Raji (cell line): ENCODE results near the gene ZFAND3.

Source experiments
- POLR2A ChIP-seq: IDR thresholded peaks from 2 replicates; pipeline ENCODE4 v1.6.1; 2011; ENCODE audit warnings: low read depth, low read length, control low read depth; ENCODE audit not compliant: insufficient read depth

Gene ZFAND3

DNA sequence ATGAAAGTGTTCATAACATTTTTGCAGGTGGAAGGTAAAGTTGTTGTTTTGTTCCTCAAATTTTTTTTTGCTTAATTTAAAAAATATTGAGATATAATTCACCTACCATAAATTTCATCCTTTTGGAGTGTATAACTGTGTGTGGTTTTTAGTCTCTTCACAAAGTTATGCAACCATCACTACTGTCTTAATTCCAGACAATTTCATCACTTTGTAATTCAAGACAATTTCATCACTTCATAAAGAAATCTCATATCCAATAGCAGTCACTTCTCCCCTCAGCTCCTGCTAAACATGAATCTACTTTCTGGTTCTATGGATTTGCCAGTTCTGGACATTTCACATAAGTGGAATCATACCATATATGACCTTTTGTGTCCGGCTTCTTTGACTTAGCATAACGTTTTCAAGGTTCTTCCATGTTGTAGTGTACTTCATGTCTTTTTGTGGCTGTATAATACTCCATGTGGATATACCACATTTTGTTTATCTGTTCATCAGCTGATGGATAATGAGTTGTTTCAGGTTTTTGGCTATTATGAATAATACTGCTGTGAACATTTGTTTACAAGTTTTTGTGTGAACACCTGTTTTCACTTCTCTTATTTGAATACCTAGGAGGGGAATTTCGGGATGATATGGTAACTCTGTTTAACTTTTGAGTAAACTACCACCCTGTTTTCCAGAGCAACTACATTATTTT lies 18.8 kb downstream of the ZFAND3 start:
- no peak for TF ChIP-seq POLR2A

DNA sequence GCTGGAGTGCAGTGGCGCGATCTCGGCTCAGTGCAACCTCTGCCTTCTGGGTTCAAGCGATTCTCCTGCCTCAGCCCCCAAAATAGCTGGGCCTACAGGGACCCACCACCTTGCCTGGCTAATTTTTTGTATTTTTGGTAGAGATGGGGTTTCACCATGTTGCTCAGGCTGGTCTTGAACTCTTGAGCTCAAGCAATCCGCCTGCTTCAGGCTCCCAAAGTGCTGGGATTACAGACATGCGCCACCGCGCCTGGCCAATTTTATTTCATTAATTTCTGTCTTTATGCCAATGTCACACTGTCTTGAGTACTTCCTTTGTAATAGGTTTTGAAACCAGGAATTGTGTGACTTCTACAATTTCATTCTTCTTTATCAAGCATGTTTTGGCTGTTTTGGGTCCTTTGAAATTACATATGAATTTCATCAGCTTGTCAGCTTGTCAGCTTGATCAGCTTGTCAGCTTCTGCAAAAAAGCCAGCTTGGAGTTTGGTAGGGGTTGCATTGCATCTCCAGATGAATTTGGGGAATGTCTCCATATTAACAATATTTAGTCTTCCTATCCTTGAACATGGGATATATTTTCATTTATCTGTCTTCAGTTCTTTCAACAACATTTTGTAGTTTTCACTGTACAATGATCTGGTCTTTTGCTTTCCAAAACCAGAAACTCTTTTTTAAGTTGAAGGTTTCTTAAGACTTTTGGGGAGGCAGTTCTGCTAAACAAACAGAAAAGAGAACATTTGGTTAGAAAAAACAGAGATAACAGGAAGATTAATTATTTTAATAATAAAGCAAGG lies 20.8 kb downstream of the ZFAND3 start:
- TF ChIP-seq POLR2A: no peak

DNA sequence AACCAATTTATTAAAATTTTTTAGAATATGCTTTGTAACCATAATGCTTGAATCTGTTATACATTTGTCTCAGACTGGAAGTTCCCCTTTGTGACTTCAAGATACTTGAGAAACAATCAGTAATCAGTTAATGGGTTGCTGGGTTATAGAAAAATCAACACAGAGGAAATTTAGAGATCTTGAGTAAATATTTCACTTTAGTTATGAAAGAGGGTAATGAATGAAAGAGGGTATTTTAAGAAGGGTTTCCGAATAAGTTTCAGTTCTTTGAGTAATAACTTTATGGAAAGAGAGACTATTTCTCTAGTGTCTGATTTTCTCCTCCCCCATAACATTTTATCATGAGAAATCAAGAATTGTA lies 21.4 kb downstream of the ZFAND3 start:
- TF ChIP-seq POLR2A: no peak

DNA sequence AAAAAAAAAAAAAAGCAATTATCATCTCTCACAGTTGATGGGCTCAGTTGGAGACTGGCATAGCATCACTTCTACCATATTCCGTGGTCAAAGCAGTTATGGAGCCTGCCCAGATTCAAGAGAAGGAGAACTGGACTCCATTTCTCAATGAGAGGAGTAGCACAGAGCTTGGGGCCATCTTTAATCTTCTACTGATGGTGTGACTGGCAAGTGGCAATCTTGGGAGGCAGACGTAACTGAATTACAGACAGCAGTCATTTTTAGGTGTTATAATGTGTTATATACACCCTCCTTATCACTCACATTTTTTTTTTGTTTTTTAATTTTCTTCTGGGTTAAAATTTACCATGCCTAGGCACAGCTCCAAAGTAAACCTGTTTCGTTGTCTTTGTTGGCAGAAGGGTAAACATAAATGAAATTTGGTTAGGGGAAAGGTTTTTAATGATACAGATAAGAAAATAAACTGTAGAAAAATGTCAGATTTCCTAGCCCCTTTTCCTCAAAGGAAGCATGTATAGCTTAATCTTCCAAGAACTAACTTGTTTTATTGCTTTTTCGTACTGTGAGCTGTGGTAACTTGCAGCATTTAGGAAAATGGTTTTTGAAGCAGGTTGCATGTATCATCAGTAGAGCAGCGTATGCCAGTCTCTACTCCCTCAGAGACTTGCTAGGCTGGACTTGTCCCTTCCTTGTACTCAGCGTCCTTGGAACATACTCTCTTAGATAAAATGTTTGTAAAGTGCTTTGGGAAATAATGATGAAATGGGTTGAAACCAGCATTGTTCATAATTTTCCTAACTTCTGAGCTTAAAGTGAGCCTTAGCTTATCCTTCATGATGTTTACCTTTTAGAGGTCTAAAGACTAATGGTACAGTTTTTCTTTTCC lies 25.7 kb downstream of the ZFAND3 start:
- TF ChIP-seq POLR2A: no peak

DNA sequence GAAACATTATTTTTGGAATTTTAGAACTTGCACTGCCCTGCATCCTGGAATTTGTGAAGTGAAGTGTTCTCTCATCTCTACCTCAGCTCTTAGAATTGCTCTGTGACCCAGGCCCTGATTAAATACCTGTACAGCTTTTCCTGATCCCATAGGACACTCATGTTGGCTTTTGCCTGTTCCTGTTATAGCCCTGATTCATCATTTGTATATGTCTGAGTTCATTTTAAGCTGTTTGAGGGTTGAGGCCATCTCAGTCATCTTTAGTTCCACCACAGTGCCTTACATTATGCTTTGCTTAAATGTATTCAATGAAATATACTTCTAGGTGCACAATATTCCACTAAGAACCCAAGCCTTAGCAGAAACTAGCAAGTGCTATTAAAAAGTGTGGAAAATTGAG lies 26.4 kb downstream of the ZFAND3 start:
- TF ChIP-seq POLR2A: no peak

DNA sequence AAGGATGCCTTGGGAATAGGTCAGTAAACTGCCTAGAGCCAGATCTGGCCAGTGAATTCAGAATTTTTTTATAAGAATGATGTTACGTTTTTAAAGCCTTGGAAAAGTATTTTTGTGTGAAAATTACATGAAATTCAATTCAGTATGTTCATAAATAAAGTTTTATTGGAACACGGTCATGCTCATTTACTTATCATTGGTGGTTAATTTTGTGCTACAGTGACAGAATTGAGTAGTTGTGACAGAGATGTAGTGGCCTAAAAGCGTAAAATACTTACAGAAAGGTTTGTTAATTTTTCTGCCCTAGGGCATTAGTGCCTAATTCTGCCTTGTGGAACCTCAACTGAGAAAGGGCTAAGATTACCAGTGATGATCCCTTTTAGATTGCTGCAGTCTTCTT lies 28.2 kb downstream of the ZFAND3 start:
- TF ChIP-seq POLR2A: no peak

DNA sequence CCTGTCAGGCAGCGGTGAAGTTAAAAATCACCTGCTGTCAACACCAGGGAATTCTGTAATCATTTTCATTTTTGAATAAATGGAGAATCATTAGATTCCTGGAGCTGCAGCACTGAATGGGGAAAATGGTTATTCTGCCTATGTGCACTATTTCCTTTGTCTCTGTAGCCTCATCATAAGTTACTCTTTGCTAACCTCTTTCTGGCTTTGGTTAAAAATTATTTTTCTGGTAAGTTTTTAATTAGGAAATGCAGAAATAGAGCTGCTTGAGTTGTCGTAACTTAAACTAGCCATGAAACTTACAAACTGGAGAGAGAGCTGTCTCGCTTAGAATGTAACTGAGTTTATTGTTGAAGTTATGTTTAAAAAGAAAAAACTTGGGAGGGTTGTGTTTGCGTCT lies 28.8 kb downstream of the ZFAND3 start:
- TF ChIP-seq POLR2A: no peak

DNA sequence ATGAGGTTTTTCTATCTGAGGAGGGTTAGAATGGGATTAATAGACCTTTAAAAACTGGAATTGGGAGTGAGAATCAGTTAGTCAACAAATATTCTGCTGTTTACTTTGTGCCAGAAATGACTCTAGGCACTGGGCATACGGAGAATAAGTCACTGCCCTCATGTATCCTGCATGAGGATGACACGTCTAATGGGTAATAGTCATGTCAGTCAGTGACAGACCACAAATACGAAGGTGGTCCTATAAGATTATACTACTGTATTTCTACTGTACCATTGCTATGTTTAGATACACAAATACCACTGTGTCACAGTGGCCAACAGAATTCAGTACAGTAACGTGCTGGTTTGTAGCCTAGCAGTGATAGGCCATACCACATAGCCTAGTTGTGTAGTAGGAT lies 30.7 kb downstream of the ZFAND3 start:
- TF ChIP-seq POLR2A: no peak

DNA sequence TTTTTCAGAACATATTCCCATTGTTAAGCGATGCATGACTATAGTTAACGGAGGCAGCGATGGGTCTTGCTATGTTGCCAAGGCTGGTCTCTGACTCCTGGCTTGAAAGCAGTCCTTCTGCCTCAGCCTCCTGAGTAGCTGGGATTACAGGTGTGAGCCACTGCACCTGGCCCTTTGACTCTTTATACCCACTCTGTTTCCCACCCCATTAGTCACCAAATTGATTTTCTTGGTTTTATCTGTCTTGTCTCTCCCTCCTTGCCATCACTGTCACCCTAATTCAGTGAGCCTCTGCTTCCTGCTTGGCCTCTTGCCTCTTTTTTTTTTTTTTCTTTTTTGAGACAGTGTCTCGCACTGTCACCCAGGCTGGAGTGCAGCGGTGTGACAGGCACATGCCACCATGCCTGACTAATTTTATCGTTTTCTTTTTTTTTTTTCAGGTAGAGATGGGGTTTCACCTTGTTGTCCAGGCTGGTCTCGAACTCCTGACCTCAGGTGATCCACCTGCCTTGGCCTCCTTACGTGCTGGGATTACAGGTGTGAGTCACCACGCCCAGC lies 31.3 kb downstream of the ZFAND3 start:
- no peak for TF ChIP-seq POLR2A

DNA sequence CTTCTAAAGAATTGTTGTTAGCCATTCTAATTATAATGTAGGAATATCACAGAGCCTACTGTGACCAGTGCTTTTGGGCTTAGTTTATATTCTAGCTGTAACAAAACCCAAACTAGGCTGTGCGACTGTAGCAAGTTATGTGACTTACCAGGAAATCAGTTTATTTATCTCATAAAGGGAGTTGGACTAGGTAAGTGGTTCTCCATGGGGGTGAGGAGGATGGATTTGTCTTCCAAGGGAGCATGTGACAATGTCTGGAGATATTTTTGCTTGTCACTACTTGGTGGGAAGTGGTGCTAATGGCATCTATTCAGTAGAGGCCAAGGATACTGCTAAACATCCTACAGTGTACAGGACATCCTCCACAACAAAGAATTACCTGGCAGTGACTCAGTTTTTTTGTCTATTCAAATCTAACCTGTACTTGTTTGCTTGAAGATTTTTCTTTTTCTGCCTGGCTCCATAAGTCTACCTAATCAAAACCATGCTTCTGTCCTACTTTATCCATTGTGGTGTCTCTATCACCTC lies 32.5 kb downstream of the ZFAND3 start:
- TF ChIP-seq POLR2A: no peak

DNA sequence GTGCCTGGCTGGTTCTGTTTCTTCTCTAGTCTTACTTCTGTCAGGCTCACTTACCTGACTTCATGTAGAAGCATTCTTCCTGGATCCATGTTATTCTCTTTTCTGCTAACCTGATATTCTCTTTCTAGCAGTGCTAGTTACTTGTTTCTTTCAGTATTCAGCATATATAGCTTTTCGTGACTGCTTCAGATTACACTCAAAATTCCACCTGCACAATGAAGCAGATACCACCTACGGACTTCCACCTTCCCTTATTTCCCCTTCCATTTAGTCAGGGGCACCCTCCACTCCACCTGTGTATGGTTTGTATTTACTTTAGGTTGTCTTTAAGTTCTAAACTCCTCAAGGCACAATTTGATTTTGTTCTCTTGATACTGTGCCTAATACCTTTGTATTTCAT lies 36.8 kb downstream of the ZFAND3 start:
- TF ChIP-seq POLR2A: no peak

DNA sequence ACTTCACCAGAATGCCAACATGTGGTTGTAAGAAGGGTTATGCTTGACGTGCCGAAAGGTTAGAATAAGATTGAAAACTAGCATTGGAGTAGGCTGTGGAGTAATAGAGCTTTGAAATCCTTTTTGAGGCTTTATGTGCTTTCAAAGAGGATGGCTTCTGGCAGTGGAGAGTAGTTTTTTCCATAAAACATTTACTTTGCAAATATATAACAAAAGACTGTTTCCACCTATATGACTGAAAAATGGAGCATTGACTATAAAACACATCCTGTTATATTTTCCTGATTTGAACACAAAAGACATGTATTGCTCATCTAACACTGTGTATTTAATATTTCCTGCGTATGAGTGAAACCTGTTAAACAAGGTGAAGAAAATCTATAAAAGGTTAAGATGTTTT lies 38.8 kb downstream of the ZFAND3 start:
- no peak for TF ChIP-seq POLR2A

DNA sequence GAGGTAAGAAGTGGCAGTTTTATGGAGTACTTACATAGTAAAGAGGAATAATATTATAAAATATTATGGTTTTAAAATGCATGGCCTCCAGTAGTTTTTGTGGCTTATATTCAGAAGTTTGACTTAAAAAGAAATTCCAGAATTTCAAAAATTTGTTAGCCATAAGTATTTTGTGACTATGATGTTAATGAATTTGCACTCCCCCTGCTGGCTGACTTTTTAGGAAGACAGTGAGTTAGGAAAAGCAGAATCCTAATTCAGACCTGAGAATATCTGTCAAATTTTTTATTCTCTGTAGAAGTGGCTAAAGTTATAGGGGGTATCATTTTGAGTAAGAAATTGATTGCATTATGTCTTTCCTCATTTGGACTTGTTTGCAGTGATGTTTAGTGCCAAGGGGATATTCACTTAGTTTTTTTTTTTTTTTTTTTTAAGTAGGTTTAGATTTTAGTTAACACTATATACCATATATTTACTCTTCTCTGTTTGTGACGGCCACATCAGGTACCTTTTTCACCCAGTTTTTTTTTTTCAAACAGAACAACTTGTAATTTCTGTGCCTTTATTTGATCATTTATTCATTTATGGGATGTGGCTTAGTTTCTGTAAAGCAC lies 40.8 kb downstream of the ZFAND3 start:
- no peak for TF ChIP-seq POLR2A

DNA sequence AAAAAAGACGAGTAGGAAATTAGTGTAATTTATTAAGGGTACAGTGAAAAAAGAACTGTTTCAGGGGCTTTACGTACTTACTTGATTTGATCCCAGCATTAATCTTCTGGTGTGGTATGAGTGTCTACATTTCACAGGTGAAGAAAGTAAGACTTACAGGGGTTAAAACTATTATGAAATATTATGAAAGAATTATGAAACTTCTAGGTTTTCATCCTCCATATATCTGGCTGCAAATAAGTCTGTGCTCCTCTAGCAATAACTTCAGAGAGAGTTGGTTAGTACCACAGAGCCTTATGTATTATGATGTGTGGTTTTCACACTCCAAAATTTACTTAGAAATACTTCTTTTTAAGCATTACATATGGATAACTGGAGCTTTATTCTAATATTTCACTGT lies 41.9 kb downstream of the ZFAND3 start:
- no peak for TF ChIP-seq POLR2A

DNA sequence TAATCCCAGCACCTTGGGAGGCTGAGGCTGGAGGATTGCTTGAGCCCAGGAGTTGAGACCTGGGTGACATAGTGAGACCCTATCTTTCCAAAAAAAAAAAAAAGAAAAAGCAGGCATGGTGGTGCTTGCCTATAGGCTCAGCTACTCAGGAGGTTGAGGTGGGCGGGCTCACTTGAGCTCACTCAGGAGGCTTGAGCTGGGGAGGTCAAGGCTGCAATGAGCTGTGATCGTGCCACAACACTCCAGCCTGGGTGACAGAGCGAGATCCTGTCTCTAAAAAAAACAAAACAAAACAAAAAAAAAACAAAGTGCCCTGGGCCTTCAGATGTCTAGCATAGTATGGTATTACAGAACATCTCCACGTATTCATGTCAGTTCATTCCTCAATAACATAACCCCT lies 42.9 kb downstream of the ZFAND3 start:
- no peak for TF ChIP-seq POLR2A
